Stimulated activated naive B cell treated with anti-CD40 and anti-IgM and Interleukin-4, amounts not matched to agents 10 μg/mL and 1 μg/mL and 100 μg/mL, for 72 hours (primary cell): ENCODE results near the gene ALG12.

Experiments used
- ATAC-seq, 2 donors: fragments of 150-1000 bp; cut with Tn5 transposase; replicated peaks; 2 replicates each; pipeline ENCODE4 v1.10.0; 2021; ENCODE audit warnings: moderate library complexity in 1 of 2
- DNase-seq: peaks from one replicate; pipeline ENCODE4 v3.0.0; 2021
- H3K27ac Mint-ChIP-seq: one replicate; pipeline ENCODE4 v1.8.0; 2022; ENCODE audit warnings: mild to moderate bottlenecking, mixed read lengths
- H3K27me3 Mint-ChIP-seq, 2 donors: one replicate each; pipeline ENCODE4 v1.8.0; 2022; ENCODE audit warnings: mixed read lengths in 2 of 2
- H3K36me3 Mint-ChIP-seq, 2 donors: one replicate each; pipeline ENCODE4 v1.8.0; 2022; ENCODE audit warnings: mixed read lengths in 2 of 2, mild to moderate bottlenecking in 1 of 2
- H3K4me1 Mint-ChIP-seq, 2 donors: one replicate each; pipeline ENCODE4 v1.8.0; 2022; ENCODE audit warnings: mixed read lengths in 2 of 2, mild to moderate bottlenecking in 1 of 2
- H3K4me3 Mint-ChIP-seq, 2 donors: one replicate each; pipeline ENCODE4 v1.8.0; 2022; ENCODE audit warnings: mild to moderate bottlenecking in 2 of 2, mixed read lengths in 2 of 2, moderate library complexity in 1 of 2
- H3K9me3 Mint-ChIP-seq, 2 donors: one replicate each; pipeline ENCODE4 v1.8.0; 2022; ENCODE audit warnings: mixed read lengths in 2 of 2, mild to moderate bottlenecking in 1 of 2

ALG12 gene

DNA sequence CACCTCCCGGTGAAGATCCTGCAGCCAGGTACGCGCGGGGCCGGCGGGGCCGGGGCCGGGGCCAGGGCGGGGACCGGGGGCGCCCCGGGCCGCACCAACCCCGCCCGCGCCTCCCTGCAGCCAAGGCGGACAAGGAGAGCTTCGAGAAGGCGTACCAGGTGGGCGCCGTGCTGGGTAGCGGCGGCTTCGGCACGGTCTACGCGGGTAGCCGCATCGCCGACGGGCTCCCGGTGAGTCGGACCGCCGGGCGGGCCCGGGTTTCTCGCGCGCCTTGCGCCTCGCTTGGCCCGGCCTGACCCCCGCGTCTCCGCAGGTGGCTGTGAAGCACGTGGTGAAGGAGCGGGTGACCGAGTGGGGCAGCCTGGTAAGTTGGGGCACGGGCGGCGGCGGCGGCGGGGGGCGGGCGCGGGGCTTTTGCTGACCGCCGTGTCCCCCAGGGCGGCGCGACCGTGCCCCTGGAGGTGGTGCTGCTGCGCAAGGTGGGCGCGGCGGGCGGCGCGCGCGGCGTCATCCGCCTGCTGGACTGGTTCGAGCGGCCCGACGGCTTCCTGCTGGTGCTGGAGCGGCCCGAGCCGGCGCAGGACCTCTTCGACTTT, 42.9 kb upstream of the ALG12 start:
- Mint-ChIP-seq H3K4me3 (peak overlapping the region; percentile 94 to 98), H3K4me1 (peaks cover 30 to 62% of the 10 kb centered on the region in 2 donors), H3K9me3 (no peaks in the 10 kb centered on the region), H3K27me3 (no peaks in the 10 kb centered on the region), H3K27ac (peak overlapping the region; percentile 97), H3K36me3 (peaks cover 30 to 42% of the 10 kb centered on the region in 2 donors)
- ATAC-seq (no peak), DNase-seq (no peak)

DNA sequence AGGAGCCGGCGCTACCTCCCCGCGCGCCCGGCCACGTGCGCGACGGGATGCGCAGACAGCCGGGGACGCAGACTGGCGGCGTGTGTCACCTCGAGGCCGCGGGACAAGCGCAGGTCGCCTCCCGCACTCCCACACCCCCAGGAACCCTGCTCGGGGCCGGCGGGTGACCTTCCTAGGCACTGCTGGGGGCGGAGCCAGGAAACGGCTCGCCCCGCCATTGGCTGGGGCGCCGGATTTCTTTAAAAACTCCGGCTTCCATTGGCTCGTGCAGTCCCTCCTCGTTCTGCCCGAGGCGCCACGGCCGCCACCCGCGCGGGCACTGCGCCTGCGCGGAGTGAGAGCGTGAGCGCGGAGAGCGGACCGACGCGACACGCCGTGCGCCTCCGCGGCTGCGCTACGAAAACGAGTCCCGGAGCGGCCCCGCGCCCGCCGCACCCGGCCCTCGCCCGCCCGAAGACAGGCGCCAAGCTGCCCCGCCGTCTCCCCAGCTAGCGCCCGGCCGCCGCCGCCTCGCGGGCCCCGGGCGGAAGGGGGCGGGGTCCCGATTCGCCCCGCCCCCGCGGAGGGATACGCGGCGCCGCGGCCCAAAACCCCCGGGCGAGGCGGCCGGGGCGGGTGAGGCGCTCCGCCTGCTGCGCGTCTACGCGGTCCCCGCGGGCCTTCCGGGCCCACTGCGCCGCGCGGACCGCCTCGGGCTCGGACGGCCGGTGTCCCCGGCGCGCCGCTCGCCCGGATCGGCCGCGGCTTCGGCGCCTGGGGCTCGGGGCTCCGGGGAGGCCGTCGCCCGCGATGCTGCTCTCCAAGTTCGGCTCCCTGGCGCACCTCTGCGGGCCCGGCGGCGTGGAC, 42.1 kb upstream of the ALG12 start, which contains the start of gene PIM3:
Gene PIM3 (plus strand): TSS at position 614 of the 846 bp plus-strand sequence. CDS start 176 bp downstream, at position 790.
- no peaks in the 10 kb centered on the region for H3K27me3 Mint-ChIP-seq
- peak within 1 kb of the TSS; percentile 97 for H3K27ac Mint-ChIP-seq
- DNase-seq, result peak; percentile 95
- peak; percentile 78 to 82 for ATAC-seq
- no peaks in the 10 kb centered on the region for H3K9me3 Mint-ChIP-seq
- peaks cover 28 to 55% of the 10 kb centered on the region in 2 donors for H3K4me1 Mint-ChIP-seq
- H3K36me3 Mint-ChIP-seq, result peaks cover 30 to 41% of the 10 kb centered on the region in 2 donors
- peak within 1 kb of the TSS; percentile 94 to 98 for H3K4me3 Mint-ChIP-seq

DNA sequence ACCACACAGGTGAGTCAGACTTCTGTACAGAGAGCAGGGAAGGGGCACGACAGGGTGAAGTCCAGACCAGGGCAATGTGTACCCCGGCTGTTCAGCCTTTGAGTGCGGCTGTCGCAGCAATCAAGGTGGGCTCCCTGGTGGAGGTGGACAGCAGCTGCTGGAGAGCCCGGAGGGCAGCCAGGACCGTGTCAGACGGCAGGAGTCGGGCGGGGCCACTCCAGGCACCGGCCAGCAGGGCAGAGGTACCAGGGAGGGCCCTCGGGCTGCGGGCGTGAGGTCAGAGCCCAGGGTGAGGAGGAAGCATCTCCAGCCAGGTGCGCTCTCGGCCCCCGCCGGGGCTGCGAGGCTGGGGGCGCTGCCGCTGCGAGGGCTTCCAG, 41.5 kb upstream of the ALG12 start:
- H3K4me3 Mint-ChIP-seq, result peak overlapping the region; percentile 89 to 90
- no peaks in the 10 kb centered on the region for H3K9me3 Mint-ChIP-seq
- H3K4me1 Mint-ChIP-seq, result peaks cover 29 to 55% of the 10 kb centered on the region in 2 donors
- H3K27me3 Mint-ChIP-seq, result no peaks in the 10 kb centered on the region
- ATAC-seq (peak; percentile 20 to 22), DNase-seq (no peak)
- H3K27ac Mint-ChIP-seq, result peak overlapping the region; percentile 96
- peaks cover 29 to 39% of the 10 kb centered on the region in 2 donors for H3K36me3 Mint-ChIP-seq

DNA sequence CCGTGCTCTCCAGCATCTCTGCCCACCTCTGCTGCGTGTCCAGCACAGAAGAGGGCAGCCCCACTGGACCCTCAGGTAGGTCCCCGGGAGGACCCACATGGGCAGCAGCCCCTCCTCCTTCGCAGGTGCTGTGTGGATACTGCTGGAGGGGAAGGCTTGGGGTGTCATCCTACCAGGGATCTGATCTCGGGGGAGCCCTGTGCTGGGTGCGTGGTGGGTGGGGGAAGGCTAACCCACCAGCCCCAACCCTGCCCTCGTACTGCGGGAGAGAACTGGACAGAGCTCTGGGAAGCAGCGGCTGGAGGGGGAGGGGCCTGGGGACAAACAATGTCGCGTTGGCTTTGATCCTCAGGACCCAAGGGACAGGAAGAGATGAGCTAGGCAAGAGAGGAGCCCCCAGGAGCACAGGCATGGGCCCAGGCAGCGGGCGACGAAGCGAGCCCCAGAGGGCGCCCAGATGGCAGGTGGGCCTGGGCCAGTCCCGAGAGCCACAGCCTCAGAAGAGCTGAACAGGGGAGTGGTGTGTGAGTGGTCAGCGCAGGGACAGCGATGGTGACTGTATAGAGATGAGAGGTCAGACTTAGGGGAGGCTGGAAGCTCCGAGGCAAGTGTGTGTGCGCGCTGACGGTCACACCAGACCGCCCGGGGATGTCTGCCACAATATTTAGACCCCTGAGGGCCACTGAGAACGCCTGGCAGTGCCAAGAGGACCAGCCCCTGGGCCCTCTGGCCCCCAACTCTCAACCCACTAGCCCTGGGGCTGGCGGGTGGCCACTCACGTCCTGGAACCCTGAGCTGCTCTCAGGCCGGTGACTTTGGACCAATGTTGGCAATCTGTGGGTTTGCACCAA, 40.9 kb upstream of the ALG12 start:
- Mint-ChIP-seq H3K4me1 (peaks cover 24 to 50% of the 10 kb centered on the region in 2 donors), H3K27ac (peak overlapping the region; percentile 96), H3K27me3 (no peaks in the 10 kb centered on the region), H3K36me3 (peaks cover 24 to 33% of the 10 kb centered on the region in 2 donors), H3K9me3 (no peaks in the 10 kb centered on the region), H3K4me3 (peak overlapping the region; percentile 89 to 90)
- no peak for DNase-seq
- no peak for ATAC-seq

DNA sequence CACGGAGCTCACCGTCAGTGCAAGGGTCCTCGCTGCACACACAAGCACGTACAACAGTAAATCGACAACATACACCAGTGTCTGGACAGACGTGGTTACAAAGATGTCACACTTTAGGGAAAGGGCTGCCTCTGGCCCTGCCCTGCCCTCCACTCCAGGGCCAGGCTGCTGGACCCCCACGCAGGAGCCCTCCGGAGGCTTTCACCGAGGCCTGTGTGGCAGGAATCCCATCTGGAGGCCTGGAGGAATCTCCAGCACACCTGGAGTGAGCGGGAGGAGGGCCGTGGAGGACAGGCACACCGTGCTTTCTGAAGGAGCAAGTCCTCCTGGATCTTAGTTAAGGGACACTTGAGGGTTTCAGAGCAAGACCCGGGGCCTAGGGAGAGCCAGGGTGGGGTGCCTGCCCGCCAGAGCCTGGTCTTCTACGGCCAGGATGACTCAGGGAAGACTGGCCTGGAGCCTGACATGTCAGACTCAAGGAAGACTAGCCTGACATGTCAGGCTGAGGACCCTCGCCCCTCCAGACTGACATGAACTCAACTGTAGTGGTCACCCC, 40.2 kb upstream of the ALG12 start:
- DNase-seq (no peak), ATAC-seq (no peak)
- Mint-ChIP-seq H3K27ac (peak overlapping the region; percentile 96), H3K4me3 (peak overlapping the region; percentile 89 to 90), H3K9me3 (no peaks in the 10 kb centered on the region), H3K36me3 (peaks cover 17 to 26% of the 10 kb centered on the region in 2 donors), H3K27me3 (no peaks in the 10 kb centered on the region), H3K4me1 (peaks cover 21 to 47% of the 10 kb centered on the region in 2 donors)

DNA sequence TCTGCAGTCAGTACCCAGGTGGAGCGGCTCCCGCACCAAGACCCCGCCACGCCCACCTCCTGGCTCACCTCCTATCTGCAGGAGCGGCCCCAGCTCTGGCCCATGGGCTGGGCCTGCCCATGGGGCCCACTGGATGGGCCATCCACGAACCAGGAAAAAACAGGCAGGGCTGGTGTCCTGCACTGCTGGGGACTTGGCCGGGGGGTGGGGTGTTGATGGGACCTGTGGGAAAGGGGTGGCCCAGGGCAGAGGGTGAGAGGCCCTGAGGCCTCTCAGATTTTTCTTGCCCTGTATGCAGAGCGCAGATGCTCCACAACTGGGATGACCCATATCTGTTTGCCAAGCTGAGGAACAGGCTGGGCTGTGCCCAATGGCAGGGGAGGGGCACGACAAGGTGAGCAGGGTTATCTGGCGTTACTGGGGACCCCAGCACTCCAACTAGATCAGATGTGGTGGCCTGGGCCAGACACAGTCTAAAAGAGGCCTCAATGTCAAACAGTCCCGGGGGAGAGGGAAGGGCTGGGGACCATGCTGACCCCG, 39.7 kb upstream of the ALG12 start:
- ATAC-seq, result no peak
- H3K27ac Mint-ChIP-seq, result no peak overlapping the region
- no peaks in the 10 kb centered on the region for H3K27me3 Mint-ChIP-seq
- peaks cover 22 to 47% of the 10 kb centered on the region in 2 donors for H3K4me1 Mint-ChIP-seq
- peaks cover 12 to 20% of the 10 kb centered on the region in 2 donors for H3K36me3 Mint-ChIP-seq
- H3K9me3 Mint-ChIP-seq, result no peaks in the 10 kb centered on the region
- H3K4me3 Mint-ChIP-seq, result peak overlapping the region in 1 of 2 donors; percentile 15
- DNase-seq, result no peak

DNA sequence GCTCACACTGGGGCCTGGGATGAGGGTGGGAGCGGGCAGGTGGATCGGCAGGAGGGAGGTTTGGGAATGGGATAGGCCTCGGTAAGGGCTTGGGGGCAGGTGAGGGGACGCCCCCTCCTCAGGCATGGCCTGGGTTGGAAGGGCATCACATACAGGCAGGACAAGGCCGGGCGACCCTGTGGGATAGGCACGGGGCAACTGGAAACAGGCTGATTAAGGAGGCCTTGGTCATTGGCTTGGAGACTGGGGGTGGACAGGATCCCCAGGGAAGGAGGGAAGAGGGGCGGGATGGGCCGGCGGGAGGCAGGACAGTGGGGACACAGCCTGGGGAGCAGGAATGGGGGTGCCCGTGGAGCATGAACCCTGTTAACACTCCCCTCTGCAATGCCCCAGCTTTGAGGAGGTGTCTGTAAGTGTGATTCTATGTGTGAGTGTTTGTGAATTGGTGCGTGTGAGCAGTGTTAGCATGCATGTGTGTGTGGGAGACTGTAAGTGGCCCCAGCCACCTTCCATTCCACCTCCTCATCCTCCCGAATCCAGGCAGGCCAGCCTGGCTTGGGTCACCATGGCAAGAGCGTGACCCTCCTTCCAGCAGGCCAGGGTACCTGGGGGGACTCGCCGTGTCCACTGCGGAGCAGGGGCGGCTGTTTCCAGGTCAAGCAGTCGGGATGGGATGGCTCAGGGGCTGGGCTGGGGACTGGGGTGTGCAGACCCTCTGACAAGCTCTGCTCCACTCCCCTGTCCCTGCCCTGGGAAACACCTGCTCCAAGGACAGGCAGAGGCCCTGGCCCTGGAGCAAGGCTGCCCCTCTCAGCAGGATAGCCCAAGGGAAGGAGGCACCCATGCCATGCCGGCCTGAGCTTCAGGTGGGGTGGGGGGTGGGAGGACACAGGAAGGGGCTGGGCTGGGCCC, 38.9 kb upstream of the ALG12 start:
- no peak overlapping the region for H3K4me3 Mint-ChIP-seq
- DNase-seq (no peak), ATAC-seq (no peak)
- H3K27me3 Mint-ChIP-seq, result no peaks in the 10 kb centered on the region
- H3K36me3 Mint-ChIP-seq, result peaks cover 6 to 13% of the 10 kb centered on the region in 2 donors
- H3K27ac Mint-ChIP-seq, result peak overlapping the region; percentile 17
- H3K4me1 Mint-ChIP-seq, result peaks cover 22 to 50% of the 10 kb centered on the region in 2 donors
- H3K9me3 Mint-ChIP-seq, result no peaks in the 10 kb centered on the region

DNA sequence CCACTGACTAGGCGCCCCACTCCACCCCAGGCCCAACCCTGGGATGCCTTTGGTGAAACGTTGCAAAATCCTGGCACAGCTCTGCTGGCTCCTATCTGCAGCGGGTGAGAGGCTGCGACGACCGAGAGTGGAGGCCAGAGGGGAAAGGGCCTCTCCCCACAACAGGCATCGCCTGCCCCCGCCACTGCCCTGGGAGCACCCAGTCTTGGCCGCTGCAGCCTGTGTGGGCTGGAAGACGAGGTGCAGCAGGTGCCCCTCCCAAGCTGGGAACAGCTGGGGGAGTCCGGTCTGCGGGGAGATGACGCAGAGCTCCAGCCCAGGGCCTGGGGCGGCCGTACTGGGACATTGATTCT, 38.2 kb upstream of the ALG12 start:
- DNase-seq (no peak), ATAC-seq (no peak)
- H3K27me3 Mint-ChIP-seq, result no peaks in the 10 kb centered on the region
- no peaks in the 10 kb centered on the region for H3K9me3 Mint-ChIP-seq
- peaks cover under 1 to 5% of the 10 kb centered on the region in 2 donors for H3K36me3 Mint-ChIP-seq
- H3K4me3 Mint-ChIP-seq, result no peak overlapping the region
- peaks cover 22 to 51% of the 10 kb centered on the region in 2 donors for H3K4me1 Mint-ChIP-seq
- no peak overlapping the region for H3K27ac Mint-ChIP-seq

DNA sequence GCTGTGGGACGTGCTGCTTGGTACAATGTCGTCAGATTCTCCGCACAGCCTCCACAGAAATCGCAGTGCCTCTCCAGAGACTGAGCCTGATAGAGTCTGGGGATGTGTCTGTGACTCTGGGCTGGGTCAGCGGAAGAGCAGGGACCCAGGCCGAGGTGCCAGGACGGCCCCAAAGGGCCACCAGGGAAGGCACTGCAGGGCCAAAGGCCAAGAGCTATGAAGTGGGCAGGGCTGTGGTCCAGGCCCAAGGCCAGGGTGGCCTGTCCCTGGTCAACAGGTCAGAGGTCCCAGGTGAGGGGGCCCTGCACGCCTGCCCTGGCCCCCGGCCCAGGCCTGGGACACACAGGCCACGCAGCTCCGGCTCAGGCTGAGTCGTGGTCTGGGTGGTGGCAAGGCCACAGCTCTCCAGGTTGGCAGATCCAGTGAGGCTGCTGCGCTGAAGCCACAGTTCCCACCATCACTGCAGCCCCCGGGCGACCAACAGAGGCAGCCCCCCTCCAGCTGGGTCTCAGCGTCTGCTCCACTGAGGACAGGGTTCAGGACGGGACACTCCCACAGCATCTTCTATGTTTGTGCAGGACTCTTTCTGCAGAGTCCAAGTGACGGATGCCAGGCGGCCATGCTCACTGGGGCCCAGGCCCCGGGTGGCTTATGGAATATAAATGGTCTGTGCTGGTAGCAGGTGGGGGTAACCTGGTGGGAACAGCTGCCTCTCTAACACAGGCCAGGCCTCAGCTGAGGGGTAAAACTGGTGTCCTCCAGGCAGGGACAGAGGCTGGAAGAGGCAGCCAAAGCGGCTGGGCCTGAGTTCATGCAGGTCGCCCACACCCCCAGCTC, 37.6 kb upstream of the ALG12 start:
- Mint-ChIP-seq H3K27ac (no peak overlapping the region), H3K36me3 (peaks cover 0 to 4% of the 10 kb centered on the region in 2 donors), H3K9me3 (no peaks in the 10 kb centered on the region), H3K4me3 (no peak overlapping the region), H3K27me3 (no peaks in the 10 kb centered on the region), H3K4me1 (peaks cover 22 to 56% of the 10 kb centered on the region in 2 donors)
- DNase-seq (no peak), ATAC-seq (no peak)

DNA sequence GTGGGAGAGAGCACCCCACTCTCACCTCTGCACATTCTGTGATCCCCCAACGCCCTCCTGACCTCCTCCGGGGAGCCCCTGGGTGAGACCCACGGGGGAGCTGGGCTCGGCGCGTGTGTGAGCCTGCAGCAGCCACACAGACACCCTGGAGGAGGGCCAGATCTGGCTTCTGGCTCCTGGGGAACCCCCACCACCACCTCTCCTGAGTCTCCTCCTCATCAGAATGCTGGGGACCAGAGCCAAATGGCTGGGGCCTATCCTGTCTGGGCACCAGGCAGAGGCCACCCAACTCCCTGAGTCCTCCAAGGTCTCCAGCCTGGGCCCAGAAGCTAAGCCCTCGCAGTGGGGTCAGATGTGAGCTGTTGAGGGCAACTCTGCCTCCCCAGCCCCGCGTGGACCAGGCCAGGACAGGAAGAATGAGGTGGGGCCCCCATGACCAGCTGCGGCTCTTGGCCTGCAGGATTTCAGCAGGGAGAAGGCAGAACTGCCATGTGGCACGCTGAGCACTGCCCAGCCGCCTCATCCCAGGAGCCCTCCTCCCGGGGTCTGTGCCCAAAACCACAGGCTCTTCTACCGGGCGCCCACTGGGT, 36.8 kb upstream of the ALG12 start:
- Mint-ChIP-seq H3K27ac (peak overlapping the region; percentile 59), H3K27me3 (no peaks in the 10 kb centered on the region), H3K4me3 (no peak overlapping the region), H3K36me3 (peaks cover 0 to 4% of the 10 kb centered on the region in 2 donors), H3K4me1 (peaks cover 22 to 57% of the 10 kb centered on the region in 2 donors), H3K9me3 (no peaks in the 10 kb centered on the region)
- no peak for ATAC-seq
- no peak for DNase-seq

DNA sequence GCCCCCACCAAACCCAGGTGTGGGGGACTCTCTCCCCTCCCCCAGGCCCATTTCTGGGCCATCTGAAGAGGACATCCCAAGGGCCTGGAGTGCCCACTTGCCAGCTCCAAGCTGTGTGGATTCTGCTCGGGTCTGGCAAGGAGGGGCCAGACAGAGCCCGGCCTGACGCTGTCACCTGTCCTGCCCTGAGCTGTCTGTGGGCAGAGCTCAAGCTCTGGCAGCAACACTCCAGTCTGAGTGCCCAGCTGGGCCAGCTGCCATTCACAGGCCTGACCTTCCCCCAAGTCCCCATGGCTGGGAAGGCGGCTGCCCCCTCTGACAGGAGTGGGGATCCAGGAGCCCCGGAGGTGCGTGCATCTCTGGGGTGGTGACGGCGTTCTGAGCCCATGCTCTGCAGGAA, 36.1 kb upstream of the ALG12 start:
- Mint-ChIP-seq H3K27me3 (no peaks in the 10 kb centered on the region), H3K36me3 (peaks cover 0 to 4% of the 10 kb centered on the region in 2 donors), H3K9me3 (no peaks in the 10 kb centered on the region), H3K4me3 (no peak overlapping the region), H3K27ac (no peak overlapping the region), H3K4me1 (peaks cover 20 to 57% of the 10 kb centered on the region in 2 donors)
- no peak for ATAC-seq
- DNase-seq, result no peak
